H9 (cell line): Measurements from ENCODE around the gene CD2AP. TPM values are rescaled to one million over a fixed set of nuclear protein-coding genes. Genes with fewer than 3 reads are reported as not detected.

Experiments used
- DNase-seq: peaks from one replicate; pipeline ENCODE4 v3.0.0-alpha.2; 2017
- H2AFZ ChIP-seq: one replicate; pipeline ENCODE4 v1.6.1; 2013; ENCODE audit warnings: mild to moderate bottlenecking, low read length, control low read depth, moderate library complexity
- H2AK5ac ChIP-seq: 2 replicates; pipeline ENCODE4 v1.6.1; 2013; ENCODE audit warnings: low read length, control low read depth, mixed read lengths; ENCODE audit not compliant: insufficient read length
- H2BK120ac ChIP-seq: one replicate; pipeline ENCODE4 v1.6.1; 2013; ENCODE audit warnings: low read depth, mild to moderate bottlenecking, low read length, control low read depth, inconsistent platforms; ENCODE audit not compliant: poor library complexity, severe bottlenecking
- H2BK12ac ChIP-seq: 2 replicates; pipeline ENCODE4 v1.6.1; 2013; ENCODE audit warnings: low read length, control low read depth, mixed read lengths, low read depth; ENCODE audit not compliant: insufficient read length
- H2BK15ac ChIP-seq: 2 replicates; pipeline ENCODE4 v1.6.1; 2013; ENCODE audit warnings: low read depth, low read length, control low read depth
- H2BK20ac ChIP-seq: one replicate; pipeline ENCODE4 v1.6.1; 2013; ENCODE audit warnings: low read depth, mild to moderate bottlenecking, low read length, control low read depth, inconsistent platforms; ENCODE audit not compliant: poor library complexity, severe bottlenecking
- H2BK5ac ChIP-seq: 2 replicates; pipeline ENCODE4 v1.6.1; 2013; ENCODE audit warnings: low read length, control low read depth, mixed read lengths; ENCODE audit not compliant: insufficient read length
- H3K14ac ChIP-seq: 2 replicates; pipeline ENCODE4 v1.6.1; 2013; ENCODE audit warnings: low read length, control low read depth; ENCODE audit not compliant: insufficient read depth
- H3K18ac ChIP-seq: 2 replicates; pipeline ENCODE4 v1.6.1; 2013; ENCODE audit warnings: low read depth, mild to moderate bottlenecking, mixed read lengths, low read length, control low read depth; ENCODE audit not compliant: insufficient read length
- H3K23ac ChIP-seq: 2 replicates; pipeline ENCODE4 v1.6.1; 2013; ENCODE audit warnings: low read length, control low read depth, mixed read lengths, low read depth; ENCODE audit not compliant: insufficient read length
- H3K23me2 ChIP-seq: 2 replicates; pipeline ENCODE4 v1.6.1; 2013; ENCODE audit warnings: low read depth, mild to moderate bottlenecking, mixed read lengths, low read length, control low read depth; ENCODE audit not compliant: insufficient read length, poor library complexity, severe bottlenecking
- H3K27ac ChIP-seq: 2 replicates; pipeline ENCODE4 v1.5.1; 2013; ENCODE audit warnings: low read length, control low read depth, mixed read lengths, low read depth; ENCODE audit not compliant: insufficient read length
- H3K27me3 ChIP-seq: 2 replicates; pipeline ENCODE4 v1.6.1; 2013; ENCODE audit warnings: low read length, control low read depth, inconsistent platforms; ENCODE audit not compliant: insufficient read depth
- H3K4ac ChIP-seq: 2 replicates; pipeline ENCODE4 v1.6.1; 2013; ENCODE audit warnings: low read depth, mild to moderate bottlenecking, control low read depth, inconsistent platforms, low read length, moderate library complexity
- H3K4me1 ChIP-seq: 2 replicates; pipeline ENCODE4 v1.6.1; 2013; ENCODE audit warnings: low read length, control low read depth, inconsistent platforms; ENCODE audit not compliant: insufficient read depth
- H3K4me2 ChIP-seq: 2 replicates; pipeline ENCODE4 v1.6.1; 2013; ENCODE audit warnings: low read length, control low read depth, mixed read lengths; ENCODE audit not compliant: insufficient read length, insufficient read depth
- H3K56ac ChIP-seq: 2 replicates; pipeline ENCODE4 v1.6.1; 2013; ENCODE audit warnings: low read depth, mild to moderate bottlenecking, mixed read lengths, low read length, control low read depth; ENCODE audit not compliant: insufficient read length
- H3K79me1 ChIP-seq: 2 replicates; pipeline ENCODE4 v1.6.1; 2013; ENCODE audit warnings: low read depth, mild to moderate bottlenecking, moderate library complexity, low read length, control low read depth, inconsistent platforms; ENCODE audit not compliant: insufficient read depth, poor library complexity, severe bottlenecking
- H3K79me2 ChIP-seq: 2 replicates; pipeline ENCODE4 v1.6.1; 2013; ENCODE audit warnings: low read length, control low read depth, inconsistent platforms; ENCODE audit not compliant: insufficient read depth
- H3K9ac ChIP-seq: 2 replicates; pipeline ENCODE4 v1.6.1; 2013; ENCODE audit warnings: low read length, control low read depth, mixed read lengths; ENCODE audit not compliant: insufficient read length; ENCODE audit errors: extremely low read depth
- H3K9me3 ChIP-seq: one replicate; pipeline ENCODE4 v1.6.1; 2013; ENCODE audit warnings: low read depth, low read length, inconsistent platforms; ENCODE audit not compliant: control insufficient read depth
- H3T11ph ChIP-seq: one replicate; pipeline ENCODE4 v1.6.1; 2013; ENCODE audit warnings: mild to moderate bottlenecking, low read length, control low read depth, inconsistent platforms
- H4K20me1 ChIP-seq: one replicate; pipeline ENCODE4 v1.6.1; 2013; ENCODE audit not compliant: control insufficient read depth, insufficient read length, insufficient read depth
- H4K5ac ChIP-seq: 2 replicates; pipeline ENCODE4 v1.6.1; 2013; ENCODE audit warnings: low read depth, mild to moderate bottlenecking, mixed read lengths, low read length, control low read depth; ENCODE audit not compliant: insufficient read length
- H4K8ac ChIP-seq: replicated peaks from 2 replicates; pipeline ENCODE4 v1.6.1; 2013; ENCODE audit warnings: low read length, control low read depth, mixed read lengths, low read depth; ENCODE audit not compliant: insufficient read length
- H4K91ac ChIP-seq: 2 replicates; pipeline ENCODE4 v1.6.1; 2013; ENCODE audit warnings: low read depth, mild to moderate bottlenecking, moderate library complexity, mixed read lengths, low read length, control low read depth; ENCODE audit not compliant: insufficient read length
- H3K27ac Mint-ChIP-seq, 3 experiments: 2 replicates in 2 of 3; 3 replicates in 1 of 3; pipeline ENCODE4 v1.8.0; 2020 to 2021; ENCODE audit warnings: mixed read lengths in 3 of 3, mild to moderate bottlenecking in 1 of 3, moderate library complexity in 1 of 3
- H3K27me3 Mint-ChIP-seq: 2 replicates; pipeline ENCODE4 v1.8.0; 2021; ENCODE audit warnings: low read depth, mild to moderate bottlenecking, moderate library complexity, mixed read lengths
- H3K36me3 Mint-ChIP-seq, 3 experiments: 2 replicates in 2 of 3; 3 replicates in 1 of 3; pipeline ENCODE4 v1.8.0; 2020 to 2021; ENCODE audit warnings: low read depth in 3 of 3, mixed read lengths in 3 of 3; ENCODE audit not compliant: insufficient read depth in 1 of 3
- H3K4me1 Mint-ChIP-seq, 2 experiments: 2 replicates each; pipeline ENCODE4 v1.8.0; 2020; ENCODE audit warnings: mixed read lengths in 2 of 2
- H3K4me3 Mint-ChIP-seq, 2 experiments: 2 replicates in 1 of 2; 3 replicates in 1 of 2; pipeline ENCODE4 v1.8.0; 2020 to 2021; ENCODE audit warnings: mild to moderate bottlenecking in 2 of 2, mixed read lengths in 2 of 2, moderate library complexity in 1 of 2
- H3K9me3 Mint-ChIP-seq, 2 experiments: 2 replicates in 1 of 2; 3 replicates in 1 of 2; pipeline ENCODE4 v1.8.0; 2020; ENCODE audit warnings: mild to moderate bottlenecking in 2 of 2, mixed read lengths in 2 of 2, moderate library complexity in 1 of 2
- total RNA-seq: library from RNA; stranded (reverse); gene quantifications from 2 replicates; pipeline ENCODE4 v1.2.1, GENCODE V29; 2021
- TF ChIP-seq, protein P1 (sequence below): fragments of 200-600 bp; sonication (generic); conservative IDR thresholded peaks from 3 replicates; pipeline ENCODE4 v1.8.0; 2021; ENCODE audit warnings: antibody characterized with exemption, mild to moderate bottlenecking

Gene CD2AP
- total RNA-seq, 1 experiment from 2014 or later = 50.1 TPM

DNA sequence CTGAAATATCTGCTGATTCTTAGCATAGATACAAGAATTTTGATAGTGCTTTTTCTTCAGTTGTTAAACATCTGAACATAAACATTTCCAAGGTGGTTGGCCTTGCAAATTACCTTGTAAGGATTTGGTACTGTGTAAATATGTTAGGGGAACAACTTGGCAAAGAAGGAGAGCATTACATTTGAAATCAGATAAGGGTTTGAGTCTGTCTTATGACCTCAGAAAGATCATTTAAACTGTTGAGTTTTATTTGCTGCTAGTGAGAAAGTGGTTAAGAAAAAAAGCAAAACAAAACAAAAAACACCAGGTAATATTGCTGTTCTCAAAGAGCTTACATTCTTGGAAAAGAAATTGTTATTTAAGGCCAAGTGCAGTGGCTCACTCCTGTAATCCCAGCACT lies 56.5 kb downstream of the CD2AP start:
- Histone ChIP-seq H2AK5ac (no peak overlapping the region), H3K9me3 (no peaks in the 10 kb centered on the region), H3K9ac (no peak overlapping the region), H3K56ac (no peak overlapping the region), H3K18ac (no peak overlapping the region), H3K79me2 (peaks cover 6% of the 10 kb centered on the region; the same call in 1 of the 2 replicates), H4K5ac (no peak overlapping the region), H3K4me1 (no peaks in the 10 kb centered on the region; the same call in 1 of the 2 replicates), H3K23me2 (no peaks in the 10 kb centered on the region), H4K20me1 (no peaks in the 10 kb centered on the region), H3K4ac (no peak overlapping the region), H2BK5ac (no peak overlapping the region), H2AFZ (no peak overlapping the region), H2BK12ac (no peak overlapping the region), H3K27ac (no peak overlapping the region), H2BK15ac (no peak overlapping the region), H4K8ac (no peak overlapping the region), H3K23ac (no peak overlapping the region), H3K79me1 (peaks cover 4% of the 10 kb centered on the region), H2BK20ac (no peak overlapping the region), H3K14ac (no peak overlapping the region), H3K4me2 (no peak overlapping the region), H4K91ac (no peak overlapping the region), H2BK120ac (no peak overlapping the region), H3T11ph (no peak overlapping the region), H3K27me3 (no peaks in the 10 kb centered on the region)
- H3K27ac Mint-ChIP-seq = 0 out of 7 replicates have a peak overlapping the region, but pooled peaks of 1 of the 3 experiments have one; percentile 40
- H3K36me3 Mint-ChIP-seq = peaks cover 7 to 25% (median 14%) of the 10 kb centered on the region in 3 experiments; a peak in 5 of 7 replicates
- H3K9me3 Mint-ChIP-seq = no peaks in the 10 kb centered on the region
- no peaks in the 10 kb centered on the region for H3K4me1 Mint-ChIP-seq
- H3K27me3 Mint-ChIP-seq = no peaks in the 10 kb centered on the region
- TF ChIP-seq, protein P1, sequence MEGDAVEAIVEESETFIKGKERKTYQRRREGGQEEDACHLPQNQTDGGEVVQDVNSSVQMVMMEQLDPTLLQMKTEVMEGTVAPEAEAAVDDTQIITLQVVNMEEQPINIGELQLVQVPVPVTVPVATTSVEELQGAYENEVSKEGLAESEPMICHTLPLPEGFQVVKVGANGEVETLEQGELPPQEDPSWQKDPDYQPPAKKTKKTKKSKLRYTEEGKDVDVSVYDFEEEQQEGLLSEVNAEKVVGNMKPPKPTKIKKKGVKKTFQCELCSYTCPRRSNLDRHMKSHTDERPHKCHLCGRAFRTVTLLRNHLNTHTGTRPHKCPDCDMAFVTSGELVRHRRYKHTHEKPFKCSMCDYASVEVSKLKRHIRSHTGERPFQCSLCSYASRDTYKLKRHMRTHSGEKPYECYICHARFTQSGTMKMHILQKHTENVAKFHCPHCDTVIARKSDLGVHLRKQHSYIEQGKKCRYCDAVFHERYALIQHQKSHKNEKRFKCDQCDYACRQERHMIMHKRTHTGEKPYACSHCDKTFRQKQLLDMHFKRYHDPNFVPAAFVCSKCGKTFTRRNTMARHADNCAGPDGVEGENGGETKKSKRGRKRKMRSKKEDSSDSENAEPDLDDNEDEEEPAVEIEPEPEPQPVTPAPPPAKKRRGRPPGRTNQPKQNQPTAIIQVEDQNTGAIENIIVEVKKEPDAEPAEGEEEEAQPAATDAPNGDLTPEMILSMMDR = no peak
- no peak overlapping the region for H3K4me3 Mint-ChIP-seq
- DNase-seq = no peak
